GM21528 (cell line): ENCODE results near the gene ESR1.
A peak's percentile ranks its signal among the peaks of the same experiment; 100 is the strongest.
"Not testable (repeated sequence)": the region's sequence is repeated elsewhere in the genome, so short reads cannot be mapped to it uniquely, and the experiment has no call there.

Source experiments
- ATAC-seq: cut with Tn5 transposase; IDR thresholded peaks from one replicate; pipeline ENCODE4 v1.9.1; 2021; ENCODE audit warnings: mild to moderate bottlenecking, moderate library complexity; ENCODE audit not compliant: unreplicated experiment, low FRiP score

Gene ESR1

GRCh38 chr6:151811081-151811480 is 3.6 kb downstream of the ESR1 start:
- ATAC-seq = no peak

GRCh38 chr6:151813858-151814257 is 6.4 kb downstream of the ESR1 start:
- ATAC-seq = no peak

GRCh38 chr6:151814614-151815013 is 7.1 kb downstream of the ESR1 start:
- ATAC-seq = no peak

GRCh38 chr6:151822252-151823111 is 15.0 kb downstream of the ESR1 start:
- ATAC-seq = peak; percentile 99

GRCh38 chr6:151826517-151827142 is 19.1 kb downstream of the ESR1 start:
- no peak for ATAC-seq

- no peak for ATAC-seq
Observed at GRCh38 chr6:151832710-151833109, 25.2 kb downstream of the ESR1 start.

GRCh38 chr6:151835396-151835795 is 27.9 kb downstream of the ESR1 start:
- no peak for ATAC-seq

GRCh38 chr6:151837223-151837622 is 29.7 kb downstream of the ESR1 start:
- no peak for ATAC-seq

- ATAC-seq = no peak
Observed at GRCh38 chr6:151842816-151843215, 35.3 kb downstream of the ESR1 start.

- ATAC-seq = no peak
Observed at GRCh38 chr6:151847064-151847463, 39.6 kb downstream of the ESR1 start.

GRCh38 chr6:151850479-151851003 is 43.1 kb downstream of the ESR1 start:
- no peak for ATAC-seq

- no peak for ATAC-seq
Observed at GRCh38 chr6:151858294-151858693, 50.8 kb downstream of the ESR1 start.

- ATAC-seq = no peak
Observed at GRCh38 chr6:151862461-151862860, 55.0 kb downstream of the ESR1 start.

- not testable (repeated sequence) for ATAC-seq
Observed at GRCh38 chr6:151867361-151867869, 59.9 kb downstream of the ESR1 start.

- no peak for ATAC-seq
Observed at GRCh38 chr6:151869345-151869744, 61.9 kb downstream of the ESR1 start.

GRCh38 chr6:151869787-151870186 is 62.3 kb downstream of the ESR1 start:
- no peak for ATAC-seq

GRCh38 chr6:151870375-151870774 is 62.9 kb downstream of the ESR1 start:
- no peak for ATAC-seq

GRCh38 chr6:151875524-151875923 is 68.0 kb downstream of the ESR1 start:
- no peak for ATAC-seq

- ATAC-seq = no peak
Observed at GRCh38 chr6:151876122-151876521, 68.6 kb downstream of the ESR1 start.

- ATAC-seq = no peak
Observed at GRCh38 chr6:151877458-151877857, 70.0 kb downstream of the ESR1 start.

GRCh38 chr6:151881231-151881630 is 73.7 kb downstream of the ESR1 start:
- ATAC-seq = no peak
